Suprapubic skin (tissue), 4 donors: ENCODE data around the gene NREP. TPM values are rescaled to one million over a fixed set of nuclear protein-coding genes. Genes with fewer than 3 reads are reported as not detected.

ENCODE experiments used
- DNase-seq, 2 donors: peaks; one replicate each; pipeline ENCODE4 v3.0.0-alpha.2; 2019; ENCODE audit warnings: low spot score in 2 of 2
- H3K27ac ChIP-seq: fragments of 200-600 bp; sonication (generic); one replicate; pipeline ENCODE4 v1.5.1; 2019
- H3K27me3 ChIP-seq: fragments of 200-600 bp; sonication (generic); one replicate; pipeline ENCODE4 v1.5.1; 2019
- H3K36me3 ChIP-seq: fragments of 200-600 bp; sonication (generic); one replicate; pipeline ENCODE4 v1.5.1; 2019
- H3K4me1 ChIP-seq: fragments of 200-600 bp; sonication (generic); one replicate; pipeline ENCODE4 v1.5.1; 2019
- H3K4me3 ChIP-seq: fragments of 200-600 bp; sonication (generic); one replicate; pipeline ENCODE4 v1.5.1; 2019; ENCODE audit warnings: mild to moderate bottlenecking
- H3K9me3 ChIP-seq: fragments of 200-600 bp; sonication (generic); one replicate; pipeline ENCODE4 v1.5.1; 2019
- EP300 ChIP-seq: sonication (generic); formaldehyde crosslinking; IDR thresholded peaks from one replicate; pipeline ENCODE4 v1.6.1; 2017; ENCODE audit warnings: antibody characterized with exemption
- POLR2A ChIP-seq, 2 donors: fragments of 450-650 bp; IDR thresholded peaks; one replicate each; pipeline ENCODE4 v1.6.1; 2017; ENCODE audit warnings: antibody characterized with exemption in 2 of 2, mild to moderate bottlenecking in 2 of 2, moderate library complexity in 2 of 2
- POLR2AphosphoS5 ChIP-seq, 3 donors: sonication (generic); formaldehyde crosslinking; IDR thresholded peaks; one replicate each; pipeline ENCODE4 v1.6.1; 2017; ENCODE audit warnings: antibody characterized with exemption in 3 of 3
- WGBS: methylation state at CpG from one replicate; pipeline ENCODE4 v1.1.5; 2018; 5-methylcytosine and 5-hydroxymethylcytosine counted together
- total RNA-seq, 4 donors: library from RNA; depleted of rRNA; stranded (reverse); fragments of >200 nt; gene quantifications; one replicate each; pipeline ENCODE4 v1.1.0, GENCODE V29; 2016
- TF ChIP-seq, protein P1 (sequence below), 2 donors: fragments of 200-600 bp in 1 of 2; fragments of 450-650 bp in 1 of 2; sonication (generic) in 1 of 2; IDR thresholded peaks; one replicate each; pipeline ENCODE4 v1.5.1; 2016 to 2019; ENCODE audit warnings: antibody characterized with exemption in 2 of 2, mild to moderate bottlenecking in 1 of 2, moderate library complexity in 1 of 2

NREP gene
- total RNA-seq, 4 donors from 2014 or later: 7.0 to 10.1 (median 8.3) TPM

DNA sequence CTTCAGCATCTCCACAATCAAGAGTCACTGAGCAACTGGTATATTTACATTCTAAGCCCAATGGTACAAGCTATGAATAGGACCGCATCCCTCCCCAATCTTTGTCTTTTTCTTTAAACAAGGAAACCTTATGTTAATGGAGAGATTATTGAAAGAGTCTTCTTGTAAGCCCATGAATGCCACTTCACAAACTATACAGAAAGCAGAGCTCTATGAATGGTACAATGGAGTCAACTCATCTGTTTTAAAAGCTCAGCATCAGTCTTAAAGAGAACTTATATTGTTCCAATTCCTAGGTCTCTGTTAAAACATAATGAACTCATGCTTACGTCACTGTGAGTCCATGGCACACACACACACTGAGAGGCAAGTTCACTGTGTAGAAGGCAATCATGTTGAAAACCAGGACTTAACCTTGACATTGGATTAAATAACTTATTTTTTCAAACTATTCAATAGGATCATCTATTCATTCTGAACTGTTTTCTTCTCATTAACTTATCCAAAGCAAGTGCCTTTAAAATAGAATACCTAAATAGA is 4.5 kb downstream of the NREP start:
- H3K36me3 ChIP-seq: no peaks in the 10 kb centered on the region
- TF ChIP-seq, protein P1, sequence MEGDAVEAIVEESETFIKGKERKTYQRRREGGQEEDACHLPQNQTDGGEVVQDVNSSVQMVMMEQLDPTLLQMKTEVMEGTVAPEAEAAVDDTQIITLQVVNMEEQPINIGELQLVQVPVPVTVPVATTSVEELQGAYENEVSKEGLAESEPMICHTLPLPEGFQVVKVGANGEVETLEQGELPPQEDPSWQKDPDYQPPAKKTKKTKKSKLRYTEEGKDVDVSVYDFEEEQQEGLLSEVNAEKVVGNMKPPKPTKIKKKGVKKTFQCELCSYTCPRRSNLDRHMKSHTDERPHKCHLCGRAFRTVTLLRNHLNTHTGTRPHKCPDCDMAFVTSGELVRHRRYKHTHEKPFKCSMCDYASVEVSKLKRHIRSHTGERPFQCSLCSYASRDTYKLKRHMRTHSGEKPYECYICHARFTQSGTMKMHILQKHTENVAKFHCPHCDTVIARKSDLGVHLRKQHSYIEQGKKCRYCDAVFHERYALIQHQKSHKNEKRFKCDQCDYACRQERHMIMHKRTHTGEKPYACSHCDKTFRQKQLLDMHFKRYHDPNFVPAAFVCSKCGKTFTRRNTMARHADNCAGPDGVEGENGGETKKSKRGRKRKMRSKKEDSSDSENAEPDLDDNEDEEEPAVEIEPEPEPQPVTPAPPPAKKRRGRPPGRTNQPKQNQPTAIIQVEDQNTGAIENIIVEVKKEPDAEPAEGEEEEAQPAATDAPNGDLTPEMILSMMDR (IDR thresholded peaks at IDR 0.05): no peak
- TF ChIP-seq POLR2A (IDR thresholded peaks at IDR 0.05): no peak
- no peak for TF ChIP-seq EP300
- no peak for TF ChIP-seq POLR2AphosphoS5 (IDR thresholded peaks at IDR 0.05)
- no peak for DNase-seq
- H3K4me3 ChIP-seq: no peak overlapping the region
- H3K9me3 ChIP-seq: no peaks in the 10 kb centered on the region
- no peaks in the 10 kb centered on the region for H3K27me3 ChIP-seq
- H3K4me1 ChIP-seq: peaks cover 23% of the 10 kb centered on the region
- WGBS: 90% methylated on average over 2 of the region's 2 CpGs
- no peak overlapping the region for H3K27ac ChIP-seq

DNA sequence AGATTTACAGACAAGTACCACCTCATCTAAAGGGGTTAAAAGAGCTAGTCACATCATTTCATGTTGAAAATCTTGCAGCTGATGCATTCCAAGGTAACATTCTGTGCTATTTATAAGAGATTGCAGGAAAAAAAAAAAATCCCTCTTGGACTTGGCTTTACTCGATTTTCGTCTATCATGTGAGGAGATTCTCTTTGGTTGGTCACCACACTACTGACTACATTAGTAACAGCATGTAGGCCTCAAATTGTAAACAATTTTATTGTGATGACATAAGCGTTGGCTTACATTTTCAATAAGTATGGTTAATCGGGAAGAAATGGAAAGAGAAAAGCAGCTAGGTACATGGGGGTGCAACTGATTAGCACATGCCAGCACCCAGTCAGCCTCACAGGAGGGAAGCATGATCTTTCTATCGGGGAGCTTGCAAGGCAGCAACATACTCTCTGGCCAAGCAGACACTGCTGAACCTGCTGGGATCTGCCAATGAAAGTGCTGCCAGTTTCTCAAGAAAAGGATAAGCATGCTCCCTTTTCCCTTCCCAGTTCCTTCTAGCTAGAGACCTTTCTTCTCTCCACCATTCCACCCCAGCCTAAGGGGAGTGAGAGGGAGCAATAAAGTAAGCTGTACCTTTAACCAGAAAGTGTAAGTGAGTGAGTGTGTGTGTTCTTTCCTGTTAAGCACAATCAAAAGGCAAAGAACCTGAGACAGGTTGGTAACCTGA is 7.5 kb downstream of the NREP start:
- H3K4me3 ChIP-seq: no peak overlapping the region
- TF ChIP-seq, protein P1 (IDR thresholded peaks at IDR 0.05): no peak
- TF ChIP-seq EP300 (no peak), POLR2A (IDR thresholded peaks at IDR 0.05) (no peak), POLR2AphosphoS5 (IDR thresholded peaks at IDR 0.05) (no peak)
- H3K27me3 ChIP-seq: no peaks in the 10 kb centered on the region
- 69% methylated on average over 5 of the region's 5 CpGs for WGBS
- no peaks in the 10 kb centered on the region for H3K9me3 ChIP-seq
- no peak for DNase-seq
- peaks cover 3% of the 10 kb centered on the region for H3K4me1 ChIP-seq
- H3K27ac ChIP-seq: no peak overlapping the region
- no peaks in the 10 kb centered on the region for H3K36me3 ChIP-seq

DNA sequence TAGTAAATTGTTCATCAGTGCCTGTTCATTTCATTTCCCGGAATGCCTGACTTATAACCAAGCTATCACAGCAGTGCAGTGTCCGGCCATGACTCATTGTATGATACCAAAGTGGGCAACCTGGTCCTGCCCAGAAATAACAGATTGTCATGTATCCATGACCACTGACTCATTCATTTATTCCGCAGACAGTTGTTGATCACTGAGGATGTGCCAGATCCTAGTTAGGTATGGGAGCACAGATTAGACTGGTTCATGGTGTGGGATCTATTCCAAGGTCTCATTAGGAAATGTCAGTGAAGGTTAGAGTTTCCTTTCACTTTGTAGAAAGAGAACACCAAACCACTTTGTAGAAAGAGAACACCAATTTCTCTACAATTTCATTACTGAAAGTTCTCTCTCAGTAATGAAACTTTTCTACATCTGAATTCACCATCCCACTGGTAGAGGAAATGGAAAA is 8.7 kb downstream of the NREP start:
- no peak for TF ChIP-seq POLR2A (IDR thresholded peaks at IDR 0.05)
- TF ChIP-seq EP300: no peak
- no peak for TF ChIP-seq POLR2AphosphoS5 (IDR thresholded peaks at IDR 0.05)
- TF ChIP-seq, protein P1 (IDR thresholded peaks at IDR 0.05): no peak
- Histone ChIP-seq H3K4me1 (peaks cover 3% of the 10 kb centered on the region), H3K27ac (no peak overlapping the region), H3K9me3 (no peaks in the 10 kb centered on the region), H3K36me3 (no peaks in the 10 kb centered on the region), H3K27me3 (no peaks in the 10 kb centered on the region), H3K4me3 (no peak overlapping the region)
- no peak for DNase-seq
- 72% methylated on average over 3 of the region's 3 CpGs for WGBS

DNA sequence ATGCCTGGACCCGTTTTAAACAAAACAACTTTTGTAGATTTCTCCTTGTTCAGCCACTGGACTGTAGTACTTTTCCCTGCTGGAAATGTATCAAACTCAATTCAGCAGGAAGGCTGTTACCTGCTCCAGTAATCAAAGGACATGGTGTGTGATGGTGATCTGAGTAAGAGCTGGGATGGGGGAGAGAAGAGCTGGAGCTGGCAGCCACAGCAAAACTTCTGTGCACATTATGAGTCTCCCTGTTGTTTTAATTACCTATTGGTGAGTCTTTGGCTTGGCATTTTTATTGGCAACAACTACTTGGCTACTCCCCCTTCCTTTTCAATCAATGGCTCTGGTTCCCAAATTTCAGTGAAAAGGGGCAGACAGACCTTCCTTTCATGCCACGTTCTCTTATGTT is 9.7 kb downstream of the NREP start:
- H3K9me3 ChIP-seq: no peaks in the 10 kb centered on the region
- no peaks in the 10 kb centered on the region for H3K36me3 ChIP-seq
- H3K4me1 ChIP-seq: peaks cover 13% of the 10 kb centered on the region
- no peak overlapping the region for H3K4me3 ChIP-seq
- 73% methylated on average over 2 of the region's 2 CpGs for WGBS
- DNase-seq: no peak
- no peak overlapping the region for H3K27ac ChIP-seq
- TF ChIP-seq POLR2AphosphoS5 (IDR thresholded peaks at IDR 0.05) (no peak), EP300 (no peak), POLR2A (IDR thresholded peaks at IDR 0.05) (no peak)
- TF ChIP-seq, protein P1 (IDR thresholded peaks at IDR 0.05): no peak
- no peaks in the 10 kb centered on the region for H3K27me3 ChIP-seq

DNA sequence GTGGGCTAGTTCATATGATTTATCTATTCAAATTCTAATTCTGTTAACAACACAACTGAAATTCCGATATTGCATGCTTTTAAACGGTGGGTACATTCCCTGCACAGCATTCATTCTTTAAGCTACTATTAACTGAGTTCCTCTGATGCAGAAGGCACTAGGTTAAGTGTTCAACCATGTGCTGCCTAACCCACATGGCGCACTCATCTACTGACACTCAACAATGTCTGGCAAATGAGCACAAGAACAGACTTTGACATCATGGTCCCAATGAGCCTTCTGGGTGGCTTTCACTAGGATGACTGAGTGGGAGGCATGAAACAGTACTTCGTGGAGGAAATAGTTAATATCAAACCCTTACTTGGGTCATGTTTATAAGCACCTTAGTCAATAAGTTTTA is 10.2 kb downstream of the NREP start:
- DNase-seq: no peak
- TF ChIP-seq POLR2AphosphoS5 (IDR thresholded peaks at IDR 0.05): no peak
- no peak for TF ChIP-seq EP300
- TF ChIP-seq, protein P1 (IDR thresholded peaks at IDR 0.05): no peak
- TF ChIP-seq POLR2A (IDR thresholded peaks at IDR 0.05): no peak
- no peak overlapping the region for H3K4me3 ChIP-seq
- WGBS: 82% methylated on average over 4 of the region's 4 CpGs
- peaks cover 16% of the 10 kb centered on the region for H3K4me1 ChIP-seq
- H3K27ac ChIP-seq: no peak overlapping the region
- no peaks in the 10 kb centered on the region for H3K27me3 ChIP-seq
- H3K36me3 ChIP-seq: no peaks in the 10 kb centered on the region
- H3K9me3 ChIP-seq: no peaks in the 10 kb centered on the region
